ENCODE data around the gene TSHZ1. TPM values are rescaled to one million over a fixed set of nuclear protein-coding genes. Genes with fewer than 3 reads are reported as not detected.

Gene TSHZ1
- polyA plus RNA-seq, 2 of the 4 experiments (the other 2 are of a cell fraction) = 2.2 to 3.0 TPM

- DNase-seq (ENCODE audit: low read depth in 1 of 2, low spot score in 1 of 2) (no peak), FAIRE-seq (no peak), ATAC-seq (no peak)
- Histone ChIP-seq H3K4me1 (no peaks in the 10 kb centered on the region), H3K4me3 (no peak overlapping the region), H3K27ac (no peak overlapping the region), H3K9me3 (no peaks in the 10 kb centered on the region), H3K4me2 (no peak overlapping the region)
- CTCF ChIA-PET = no interaction called here
- POLR2A ChIA-PET = no interaction called here
- no peak for TF ChIP-seq REST (IDR thresholded peaks at IDR 0.05)
- TF ChIP-seq EHMT2 (IDR thresholded peaks at IDR 0.05; ENCODE audit: low read depth) = no peak
- no peak for TF ChIP-seq CTCF (IDR thresholded peaks at IDR 0.05)
- TF ChIP-seq RFX5 (IDR thresholded peaks at IDR 0.05) = no peak
- TF ChIP-seq ZSCAN20 (CRISPR knock-in tag; IDR thresholded peaks at IDR 0.05) = no peak
- TF ChIP-seq FOSL2 (IDR thresholded peaks at IDR 0.05) = no peak
- no peak for TF ChIP-seq FOSL2 (CRISPR knock-in tag; IDR thresholded peaks at IDR 0.05)
- TF ChIP-seq SREBF2 (IDR thresholded peaks at IDR 0.05) = no peak
- TF ChIP-seq NPAS2 (CRISPR knock-in tag; IDR thresholded peaks at IDR 0.05; ENCODE audit: borderline replicate concordance) = no peak
- no peak for TF ChIP-seq GATA3 (IDR thresholded peaks at IDR 0.05; ENCODE audit: borderline replicate concordance)
- TF ChIP-seq ESRRA (IDR thresholded peaks at IDR 0.05; ENCODE audit: borderline replicate concordance, low read length) = no peak
- no peak for TF ChIP-seq MAFK (IDR thresholded peaks at IDR 0.05; ENCODE audit: partially characterized antibody)
- TF ChIP-seq USF2 (IDR thresholded peaks at IDR 0.05) = no peak
- WGBS (ENCODE audit: missing lambda C conversion rate) = 47% methylated on average over 4 of the region's 4 CpGs
These were observed 95.4 kb downstream of the TSHZ1 start for GRCh38 chr18:75305984-75306383.

GRCh38 chr18:75307530-75307929 is 96.9 kb downstream of the TSHZ1 start:
- no peak for FAIRE-seq
- H3K9me3 ChIP-seq = no peaks in the 10 kb centered on the region
- TF ChIP-seq NFE2L2 (conservative IDR thresholded peaks at IDR 0.05; ENCODE audit: low read length) (no peak), CBX8 (IDR thresholded peaks at IDR 0.05) (no peak), HES2 (IDR thresholded peaks at IDR 0.05) (no peak), POLR2AphosphoS2 (conservative IDR thresholded peaks at IDR 0.05; ENCODE audit: low read length) (no peak), ATOH8 (CRISPR knock-in tag; IDR thresholded peaks at IDR 0.05; ENCODE audit: low read depth) (no peak), NR3C1 (IDR thresholded peaks at IDR 0.05) (no peak), RARB (CRISPR knock-in tag; IDR thresholded peaks at IDR 0.05) (no peak), ESRRA (IDR thresholded peaks at IDR 0.05; ENCODE audit: borderline replicate concordance, low read length) (no peak), TP53 (CRISPR knock-in tag; IDR thresholded peaks at IDR 0.05) (no peak), TFCP2L1 (CRISPR knock-in tag; IDR thresholded peaks at IDR 0.05) (no peak), MAFK (IDR thresholded peaks at IDR 0.05; ENCODE audit: partially characterized antibody) (no peak), JUN (IDR thresholded peaks at IDR 0.05) (no peak)
- no peak overlapping the region for H3K4me3 ChIP-seq
- H3K27ac ChIP-seq = no peak overlapping the region
- DNase-seq (ENCODE audit: low read depth in 1 of 2, low spot score in 1 of 2) = no peak
- ChIA-PET POLR2A (no interaction called here), CTCF (no interaction called here)
- no peaks in the 10 kb centered on the region for H3K4me1 ChIP-seq
- ATAC-seq = no peak
- WGBS (ENCODE audit: missing lambda C conversion rate) = 61% methylated on average over 2 of the region's 2 CpGs
- no peak overlapping the region for H3K4me2 ChIP-seq
